ENCODE results near the gene TUBB3.

TUBB3 gene

DNA sequence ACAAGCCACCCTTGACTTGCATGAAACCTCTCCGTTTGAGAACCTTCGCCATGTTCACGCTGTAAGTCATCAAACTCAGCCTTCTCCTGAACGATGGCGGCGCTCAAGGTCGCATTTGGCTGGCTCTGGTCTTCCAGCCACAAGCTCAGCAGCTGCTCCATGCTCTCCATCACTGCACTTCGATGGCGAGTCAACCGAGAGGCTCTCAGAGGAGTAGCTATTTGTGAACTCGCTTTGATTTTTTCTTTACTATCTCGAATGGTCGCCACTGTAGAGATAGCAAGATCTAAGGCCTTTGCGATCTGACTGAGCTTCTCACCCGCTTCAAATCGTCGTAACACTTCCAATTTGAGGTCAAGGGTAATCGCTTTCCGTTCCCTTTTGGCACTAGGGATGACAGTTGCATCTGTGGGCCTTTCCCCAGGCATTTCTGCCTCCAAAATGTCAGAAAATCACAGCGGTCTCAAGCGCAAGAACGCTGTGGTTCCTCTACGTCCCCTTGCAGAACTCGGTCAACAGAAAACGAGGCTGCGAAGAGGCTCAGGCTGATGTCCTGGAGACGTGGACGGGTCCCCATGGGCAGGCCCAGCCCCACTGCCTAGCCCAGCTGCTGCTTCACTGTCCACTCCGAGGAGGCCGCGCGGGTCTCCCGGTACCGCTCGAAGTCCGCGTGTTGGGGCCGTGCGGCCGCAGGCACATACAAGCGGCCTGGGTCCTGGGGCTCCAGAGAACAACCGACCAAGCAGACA lies 48.5 kb downstream of the TUBB3 start:
- no peak for DNase-seq

DNA sequence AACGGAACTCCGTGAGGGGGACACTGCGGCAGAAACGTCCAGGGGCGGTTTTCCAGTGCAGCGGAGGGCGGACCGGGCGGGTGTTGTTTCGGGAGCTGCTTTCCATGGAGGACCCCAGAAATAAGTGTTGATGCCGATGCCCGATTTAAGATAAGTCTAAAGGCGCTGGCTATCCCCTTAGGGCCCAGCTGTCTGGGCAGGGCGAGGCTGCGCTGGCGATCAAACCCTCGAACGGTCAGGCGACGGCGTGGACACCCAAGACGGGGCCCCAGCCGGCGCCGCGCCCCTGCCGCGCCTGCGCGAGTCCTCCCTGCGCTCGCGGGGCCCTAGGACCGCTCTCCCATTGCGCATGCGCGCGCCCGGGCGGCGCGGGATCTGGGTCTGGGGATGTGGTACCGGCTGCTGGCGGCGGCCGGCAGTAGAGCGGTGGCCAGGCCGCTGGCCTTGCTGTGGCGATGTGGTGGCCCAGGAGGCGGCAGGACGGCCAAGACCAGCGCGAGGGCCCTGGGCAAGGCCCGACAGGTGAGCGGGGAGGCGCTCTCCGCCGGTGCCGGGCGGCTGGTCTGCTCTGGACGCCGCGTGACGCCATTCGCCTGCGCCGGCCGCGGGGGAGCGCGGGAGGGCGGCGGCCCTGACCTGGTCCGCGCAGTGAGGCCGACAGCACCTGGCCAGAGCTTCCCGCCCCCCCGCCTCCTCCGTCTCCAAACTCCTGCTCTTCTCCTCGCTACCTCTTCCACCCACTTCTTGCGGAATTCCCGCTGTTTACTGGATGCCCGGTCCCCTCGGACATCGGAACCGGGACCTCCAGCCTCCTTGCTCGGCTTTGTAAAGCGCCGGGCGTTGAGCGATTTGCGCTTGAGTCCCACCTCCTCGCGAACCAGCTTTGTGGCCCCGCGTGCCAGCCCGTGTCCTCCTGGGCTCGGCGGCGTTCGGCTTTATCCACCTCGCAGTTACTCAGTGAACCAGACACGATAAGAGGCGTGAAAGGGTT lies 49.4 kb downstream of the TUBB3 start:
- DNase-seq, result peak; percentile 90

GRCh38 chr16:89973235-89973634 lies 50.1 kb downstream of the TUBB3 start:
- no peak for DNase-seq

DNA sequence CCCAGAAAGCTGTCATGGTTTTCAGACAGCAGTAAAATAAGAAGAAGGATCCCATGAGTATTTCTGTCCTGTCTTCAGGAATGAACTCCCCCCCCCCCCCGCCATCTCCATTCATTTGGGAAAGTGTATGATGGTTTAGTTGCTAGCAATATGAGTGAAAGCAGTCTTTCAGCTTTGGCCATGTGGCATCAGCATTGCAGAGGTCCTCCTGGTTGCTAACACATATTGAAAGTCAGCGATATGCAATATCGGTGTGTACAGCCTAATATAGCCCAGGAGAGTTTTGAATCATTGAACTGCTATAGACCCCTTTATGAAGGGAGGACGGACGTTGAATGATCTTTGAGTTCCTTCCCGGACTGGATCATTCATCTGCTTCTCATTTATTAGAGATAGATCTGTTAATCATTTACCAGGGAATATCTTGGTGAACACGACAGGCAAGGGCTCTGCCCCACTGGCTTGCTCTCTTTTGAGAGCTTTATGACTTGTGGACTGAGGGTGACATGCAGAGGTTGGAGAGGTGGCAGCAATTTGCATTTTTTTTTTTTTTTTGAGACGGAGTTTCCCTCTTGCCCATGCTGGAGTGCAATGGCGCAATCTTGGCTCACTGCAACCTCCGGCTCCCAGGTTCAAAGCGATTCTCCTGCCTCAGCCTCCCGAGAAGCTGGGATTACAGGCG lies 50.7 kb downstream of the TUBB3 start:
- DNase-seq, result no peak

- DNase-seq, result no peak
These were observed 51.7 kb downstream of the TUBB3 start for GRCh38 chr16:89974870-89975269.

DNA sequence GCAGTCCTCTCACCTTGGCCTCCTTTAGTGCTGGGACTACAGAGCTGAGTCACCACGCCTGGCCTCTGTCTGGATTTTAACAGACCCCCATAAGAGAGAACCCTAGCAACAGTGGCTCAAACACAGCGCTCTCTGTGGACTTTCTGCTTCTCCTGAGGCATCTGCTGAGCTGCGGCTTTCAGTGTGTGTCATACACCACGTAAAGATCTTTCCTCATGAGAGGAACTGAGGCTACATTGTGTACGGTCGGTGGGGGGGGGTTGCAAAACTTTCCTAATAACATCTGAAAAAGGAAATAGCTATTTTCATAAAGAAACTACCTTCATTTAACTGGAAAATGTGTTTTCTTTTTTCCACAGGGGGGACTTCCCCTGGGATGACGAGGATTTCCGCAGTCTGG lies 58.3 kb downstream of the TUBB3 start:
- DNase-seq, result no peak

GRCh38 chr16:89982318-89982717 lies 59.2 kb downstream of the TUBB3 start:
- no peak for DNase-seq

DNA sequence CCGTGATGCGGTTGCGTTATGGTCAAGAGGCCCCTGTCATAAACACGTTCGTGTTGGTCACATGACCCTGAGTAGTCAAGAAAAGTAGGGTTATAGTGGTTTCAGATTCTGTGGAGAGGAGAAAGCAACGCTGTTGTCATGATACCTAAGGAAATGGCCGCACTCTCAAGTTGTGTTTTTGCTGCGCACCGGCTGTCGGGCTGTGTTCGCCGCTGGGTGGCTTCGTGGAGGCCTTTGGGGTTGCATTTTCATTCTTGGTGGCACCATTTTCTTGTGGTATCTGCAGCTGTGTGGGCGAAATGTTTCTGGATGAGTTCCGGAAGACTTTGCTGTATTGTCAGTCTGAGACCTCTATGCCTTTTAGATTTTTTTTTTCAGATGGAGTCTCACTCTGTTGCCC lies 60.4 kb downstream of the TUBB3 start:
- DNase-seq, result no peak

GRCh38 chr16:89984216-89984615 lies 61.1 kb downstream of the TUBB3 start:
- DNase-seq, result no peak

DNA sequence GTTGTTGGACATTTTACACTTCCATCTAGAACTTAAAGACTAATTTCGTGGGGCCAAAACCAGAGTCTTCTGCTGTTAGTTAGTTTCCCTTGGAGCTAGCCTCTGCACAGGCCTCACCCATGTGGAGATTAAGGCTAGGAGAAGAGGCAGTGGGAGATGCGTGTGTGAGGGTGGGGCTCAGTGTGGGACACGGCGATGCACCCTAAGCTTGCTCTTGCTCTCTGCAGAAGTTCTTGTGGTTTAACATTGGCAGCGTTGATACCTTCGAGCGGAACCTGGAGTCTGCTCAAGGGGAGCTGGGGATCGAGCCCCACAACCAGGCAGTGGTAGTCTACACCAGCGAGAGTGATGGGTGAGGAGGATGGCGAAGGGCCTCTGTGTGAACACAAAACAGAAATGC lies 62.1 kb downstream of the TUBB3 start:
- no peak for DNase-seq
